SIG-M5 (cell line): ENCODE results near the gene ERBB4.
"Not testable (repeated sequence)": the region's sequence is repeated elsewhere in the genome, so short reads cannot be mapped to it uniquely, and the experiment has no call there.

Experiments used
- DNase-seq: peaks from one replicate; lab custom pipeline; 2025; lab: John Stamatoyannopoulos, UW

Gene ERBB4

GRCh38 chr2:212299333-212299732, 239.3 kb downstream of the ERBB4 start:
- no peak for DNase-seq

- DNase-seq: no peak
These were observed 243.0 kb downstream of the ERBB4 start for GRCh38 chr2:212295571-212295970.

- DNase-seq: no peak
These were observed 243.8 kb downstream of the ERBB4 start for GRCh38 chr2:212294816-212295215.

- DNase-seq: no peak
These were observed 249.3 kb downstream of the ERBB4 start for GRCh38 chr2:212289301-212289700.

- DNase-seq: no peak
These were observed 250.3 kb downstream of the ERBB4 start for GRCh38 chr2:212288308-212288707.

GRCh38 chr2:212284166-212284565, 254.4 kb downstream of the ERBB4 start:
- no peak for DNase-seq

GRCh38 chr2:212282671-212283261, 255.8 kb downstream of the ERBB4 start:
- no peak for DNase-seq

GRCh38 chr2:212276813-212277212, 261.8 kb downstream of the ERBB4 start:
- DNase-seq: no peak

GRCh38 chr2:212274215-212274614, 264.4 kb downstream of the ERBB4 start:
- DNase-seq: no peak

- DNase-seq: no peak
These were observed 267.0 kb downstream of the ERBB4 start for GRCh38 chr2:212271583-212271982.

GRCh38 chr2:212269005-212269404, 269.6 kb downstream of the ERBB4 start:
- no peak for DNase-seq

- no peak for DNase-seq
These were observed 272.3 kb downstream of the ERBB4 start for GRCh38 chr2:212266297-212266696.

- DNase-seq: no peak
These were observed 272.8 kb downstream of the ERBB4 start for GRCh38 chr2:212265777-212266176.

GRCh38 chr2:212264187-212264586, 274.4 kb downstream of the ERBB4 start:
- no peak for DNase-seq

GRCh38 chr2:212259226-212259625, 279.4 kb downstream of the ERBB4 start:
- no peak for DNase-seq

GRCh38 chr2:212254339-212254738, 284.3 kb downstream of the ERBB4 start:
- DNase-seq: no peak

- no peak for DNase-seq
These were observed 289.2 kb downstream of the ERBB4 start for GRCh38 chr2:212249451-212249850.

- DNase-seq: no peak
These were observed 292.7 kb downstream of the ERBB4 start for GRCh38 chr2:212245880-212246279.

GRCh38 chr2:212242724-212243123, 295.9 kb downstream of the ERBB4 start:
- no peak for DNase-seq

GRCh38 chr2:212238152-212238551, 300.4 kb downstream of the ERBB4 start:
- DNase-seq: not testable (repeated sequence)

GRCh38 chr2:212237350-212238095, 301.1 kb downstream of the ERBB4 start:
- no peak for DNase-seq

GRCh38 chr2:212228743-212229171, 309.8 kb downstream of the ERBB4 start:
- no peak for DNase-seq

- no peak for DNase-seq
These were observed 310.8 kb downstream of the ERBB4 start for GRCh38 chr2:212227755-212228154.

- DNase-seq: no peak
These were observed 312.5 kb downstream of the ERBB4 start for GRCh38 chr2:212226114-212226513.
